ENCODE data around the gene BORCS5. TPM values are rescaled to one million over a fixed set of nuclear protein-coding genes. Genes with fewer than 3 reads are reported as not detected.
A peak's percentile ranks its signal among the peaks of the same experiment; 100 is the strongest.
"Not testable (repeated sequence)": the region's sequence is repeated elsewhere in the genome, so short reads cannot be mapped to it uniquely, and the experiment has no call there.

BORCS5 gene
- total RNA-seq, 1 donor from 2014 or later: 10.1 TPM

DNA sequence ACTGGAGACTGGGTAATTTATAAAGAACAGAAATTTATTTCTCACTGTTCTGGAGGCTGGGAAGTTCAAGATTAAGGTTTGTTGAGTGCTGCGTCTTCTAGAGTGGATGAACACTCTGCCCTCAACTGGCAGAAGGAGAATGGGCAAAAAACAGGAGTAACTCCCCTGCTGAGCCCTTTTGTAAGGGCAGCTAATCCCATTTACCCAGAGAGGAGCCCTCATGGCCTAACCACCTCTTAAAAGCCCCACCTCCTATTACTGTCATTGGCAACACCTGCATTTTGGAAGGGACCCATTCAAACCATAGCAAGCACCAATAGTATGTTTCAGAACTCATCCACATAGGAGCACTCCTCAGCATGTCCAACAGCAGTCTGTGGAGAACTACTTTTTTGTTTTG is 47.4 kb downstream of the BORCS5 start:
- H3K4me3 ChIP-seq: no peak overlapping the region
- no peaks in the 10 kb centered on the region for H3K9me3 ChIP-seq
- intact Hi-C loops (cut with DNase I): no loop called here
- TF ChIP-seq, protein P1, sequence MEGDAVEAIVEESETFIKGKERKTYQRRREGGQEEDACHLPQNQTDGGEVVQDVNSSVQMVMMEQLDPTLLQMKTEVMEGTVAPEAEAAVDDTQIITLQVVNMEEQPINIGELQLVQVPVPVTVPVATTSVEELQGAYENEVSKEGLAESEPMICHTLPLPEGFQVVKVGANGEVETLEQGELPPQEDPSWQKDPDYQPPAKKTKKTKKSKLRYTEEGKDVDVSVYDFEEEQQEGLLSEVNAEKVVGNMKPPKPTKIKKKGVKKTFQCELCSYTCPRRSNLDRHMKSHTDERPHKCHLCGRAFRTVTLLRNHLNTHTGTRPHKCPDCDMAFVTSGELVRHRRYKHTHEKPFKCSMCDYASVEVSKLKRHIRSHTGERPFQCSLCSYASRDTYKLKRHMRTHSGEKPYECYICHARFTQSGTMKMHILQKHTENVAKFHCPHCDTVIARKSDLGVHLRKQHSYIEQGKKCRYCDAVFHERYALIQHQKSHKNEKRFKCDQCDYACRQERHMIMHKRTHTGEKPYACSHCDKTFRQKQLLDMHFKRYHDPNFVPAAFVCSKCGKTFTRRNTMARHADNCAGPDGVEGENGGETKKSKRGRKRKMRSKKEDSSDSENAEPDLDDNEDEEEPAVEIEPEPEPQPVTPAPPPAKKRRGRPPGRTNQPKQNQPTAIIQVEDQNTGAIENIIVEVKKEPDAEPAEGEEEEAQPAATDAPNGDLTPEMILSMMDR (IDR thresholded peaks at IDR 0.05): no peak
- ATAC-seq (no peak), DNase-seq (no peak)
- no peaks in the 10 kb centered on the region for H3K27me3 ChIP-seq (ENCODE audit: low read depth)
- H3K36me3 ChIP-seq: no peaks in the 10 kb centered on the region
- H3K4me1 ChIP-seq: peaks cover 16% of the 10 kb centered on the region
- peak overlapping the region; percentile 32 for H3K27ac ChIP-seq

DNA sequence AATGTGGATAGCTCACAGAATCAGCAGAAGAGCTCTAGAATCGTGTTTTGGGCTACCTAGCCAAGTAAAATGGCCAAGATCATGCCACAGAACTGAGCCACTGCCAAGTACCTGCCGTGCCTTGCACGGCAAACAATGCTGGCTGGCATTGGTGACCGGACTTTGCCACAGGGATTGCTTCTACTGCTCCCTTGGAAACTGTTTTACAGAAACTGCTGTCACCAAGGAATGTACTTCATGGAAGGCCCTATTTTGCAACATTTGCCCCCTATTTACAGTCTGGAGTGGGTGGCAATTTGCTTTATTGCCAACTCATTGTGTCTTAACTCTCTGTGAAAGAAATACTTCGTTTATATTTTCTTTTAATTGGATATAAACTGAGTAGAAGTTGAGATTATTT is 49.0 kb downstream of the BORCS5 start:
- Histone ChIP-seq H3K4me3 (no peak overlapping the region), H3K27ac (peak overlapping the region; percentile 54), H3K9me3 (no peaks in the 10 kb centered on the region), H3K4me1 (peaks cover 11% of the 10 kb centered on the region), H3K36me3 (no peaks in the 10 kb centered on the region), H3K27me3 (ENCODE audit: low read depth) (no peaks in the 10 kb centered on the region)
- DNase-seq: peak; percentile 76
- intact Hi-C loops (cut with DNase I): no loop called here
- ATAC-seq: peak; percentile 92
- TF ChIP-seq, protein P1 (IDR thresholded peaks at IDR 0.05): no peak

DNA sequence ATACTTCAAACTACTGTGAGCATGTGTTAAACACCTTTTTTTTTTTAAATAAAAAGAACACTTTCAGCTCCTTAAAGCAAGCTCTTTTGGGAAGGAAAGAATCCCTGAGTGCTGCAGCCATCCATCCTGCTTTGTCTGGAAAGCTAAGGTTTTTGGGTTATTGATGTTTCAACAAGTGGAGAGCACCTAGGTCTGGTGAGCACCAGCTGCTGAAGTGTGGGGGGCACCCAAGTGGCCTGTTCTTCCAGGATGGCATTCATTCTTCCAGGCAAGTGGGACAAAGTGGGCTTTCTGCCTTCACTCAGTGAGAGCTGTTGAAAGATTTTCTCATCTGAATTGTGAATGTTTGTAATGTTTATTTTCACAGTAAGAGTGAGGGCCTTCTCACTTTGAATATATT is 49.9 kb downstream of the BORCS5 start:
- peak overlapping the region; percentile 54 for H3K27ac ChIP-seq
- H3K9me3 ChIP-seq: no peaks in the 10 kb centered on the region
- no peaks in the 10 kb centered on the region for H3K27me3 ChIP-seq (ENCODE audit: low read depth)
- ATAC-seq (no peak), DNase-seq (no peak)
- TF ChIP-seq, protein P1 (IDR thresholded peaks at IDR 0.05): no peak
- intact Hi-C loops (cut with DNase I): no loop called here
- H3K4me1 ChIP-seq: peaks cover 11% of the 10 kb centered on the region
- H3K4me3 ChIP-seq: no peak overlapping the region
- no peaks in the 10 kb centered on the region for H3K36me3 ChIP-seq

DNA sequence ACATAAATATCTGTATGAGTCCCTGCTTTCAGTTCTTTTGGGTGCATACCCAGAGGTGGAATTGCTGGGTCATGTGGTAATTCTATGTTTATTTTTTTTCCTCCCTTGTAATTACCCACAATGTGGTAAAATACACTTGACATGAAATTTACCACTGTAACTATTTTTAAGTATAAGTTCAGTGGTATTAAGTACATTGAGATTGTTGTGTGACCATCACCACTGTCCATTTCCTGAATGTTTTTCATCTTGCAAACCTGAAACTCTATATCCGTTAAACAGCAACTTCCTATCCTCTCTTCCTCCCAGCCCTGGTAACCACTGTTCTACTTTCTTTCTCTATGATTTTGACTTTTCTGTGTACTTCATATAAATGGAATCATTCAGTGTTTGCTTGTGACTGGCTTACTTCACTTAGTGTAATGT is 51.4 kb downstream of the BORCS5 start:
- intact Hi-C loops (cut with DNase I): no loop called here
- Histone ChIP-seq H3K4me3 (no peak overlapping the region), H3K27me3 (ENCODE audit: low read depth) (no peaks in the 10 kb centered on the region), H3K4me1 (peaks cover 11% of the 10 kb centered on the region), H3K9me3 (no peaks in the 10 kb centered on the region), H3K27ac (no peak overlapping the region), H3K36me3 (no peaks in the 10 kb centered on the region)
- ATAC-seq (no peak), DNase-seq (no peak)
- TF ChIP-seq, protein P1 (IDR thresholded peaks at IDR 0.05): no peak

DNA sequence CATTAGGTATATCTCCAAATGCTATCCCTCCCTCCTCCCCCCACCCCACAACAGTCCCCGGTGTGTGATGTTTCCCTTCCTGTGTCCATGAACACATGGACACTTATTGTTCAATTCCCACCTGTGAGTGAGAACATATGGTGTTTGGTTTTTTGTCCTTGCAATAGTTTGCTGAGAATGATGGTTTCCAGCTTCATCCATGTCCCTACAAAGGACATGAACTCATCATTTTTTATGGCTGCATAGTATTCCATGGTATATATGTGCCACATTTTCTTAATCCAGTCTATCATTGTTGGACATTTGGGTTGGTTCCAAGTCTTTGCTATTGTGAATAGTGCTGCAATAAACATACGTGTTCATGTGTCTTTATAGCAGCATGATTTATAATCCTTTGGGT is 52.5 kb downstream of the BORCS5 start:
- H3K4me1 ChIP-seq; ATAC-seq; DNase-seq; H3K36me3 ChIP-seq; H3K27me3 ChIP-seq (ENCODE audit: low read depth); H3K27ac ChIP-seq; H3K4me3 ChIP-seq; H3K9me3 ChIP-seq; intact Hi-C loops (cut with DNase I): not testable (repeated sequence)

DNA sequence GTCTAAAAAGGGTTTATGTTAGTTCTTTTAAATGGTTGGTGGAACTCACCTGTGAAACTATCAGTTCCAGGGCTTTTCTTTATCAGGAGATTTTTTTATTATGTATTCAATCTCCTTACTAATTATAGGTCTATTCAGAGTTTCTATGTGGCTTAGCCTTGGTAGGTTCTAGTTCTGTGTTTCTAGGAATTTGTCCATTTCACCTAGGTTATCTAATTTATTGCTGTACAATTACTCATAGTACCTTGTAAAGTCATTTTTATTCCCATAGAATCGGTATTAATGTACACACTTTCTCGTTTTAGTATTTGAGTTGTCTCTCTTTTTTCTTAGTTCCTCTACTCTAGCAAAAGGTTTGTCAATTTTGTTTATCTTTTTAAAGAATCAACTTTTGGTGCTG is 59.0 kb downstream of the BORCS5 start:
- no peak for DNase-seq
- no peaks in the 10 kb centered on the region for H3K9me3 ChIP-seq
- no peak for ATAC-seq
- intact Hi-C loops (cut with DNase I): no loop called here
- H3K36me3 ChIP-seq: no peaks in the 10 kb centered on the region
- H3K27ac ChIP-seq: no peak overlapping the region
- H3K27me3 ChIP-seq (ENCODE audit: low read depth): no peaks in the 10 kb centered on the region
- no peaks in the 10 kb centered on the region for H3K4me1 ChIP-seq
- no peak overlapping the region for H3K4me3 ChIP-seq
- TF ChIP-seq, protein P1 (IDR thresholded peaks at IDR 0.05): no peak

DNA sequence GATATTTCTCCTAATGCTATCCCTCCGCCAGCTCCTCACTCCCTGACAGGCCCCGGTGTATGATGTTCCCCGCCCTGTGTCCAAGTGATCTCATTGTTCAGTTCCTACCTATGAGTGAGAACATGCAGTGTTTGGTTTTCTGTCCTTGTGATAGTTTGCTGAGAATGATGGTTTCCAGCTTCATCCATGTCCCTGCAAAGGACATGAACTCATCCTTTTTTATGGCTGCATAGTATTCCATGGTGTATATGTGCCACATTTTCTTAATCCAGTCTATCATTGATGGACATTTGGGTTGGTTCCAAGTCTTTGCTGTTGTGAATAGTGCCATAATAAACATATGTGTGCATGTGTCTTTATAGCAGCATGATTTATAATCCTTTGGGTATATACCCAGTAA is 62.3 kb downstream of the BORCS5 start:
- peaks cover 14% of the 10 kb centered on the region for H3K9me3 ChIP-seq
- ATAC-seq; H3K4me3 ChIP-seq; H3K36me3 ChIP-seq; H3K4me1 ChIP-seq; H3K27ac ChIP-seq; DNase-seq; H3K27me3 ChIP-seq (ENCODE audit: low read depth); intact Hi-C loops (cut with DNase I): not testable (repeated sequence)

Measured in lower lobe of right lung (tissue), 2 donors.